CD4-positive, alpha-beta T cell treated with Interleukin-4 for 4 hours (primary cell): ENCODE results near the gene FRMD4B.
"Not testable (repeated sequence)": the region's sequence is repeated elsewhere in the genome, so short reads cannot be mapped to it uniquely, and the experiment has no call there.

Source experiments
- DNase-seq: peaks from one replicate; pipeline ENCODE4 v3.0.0-alpha.2; 2020

Gene FRMD4B

GRCh38 chr3:69277403-69277802 is 108.5 kb downstream of the FRMD4B start:
- DNase-seq = not testable (repeated sequence)

DNA sequence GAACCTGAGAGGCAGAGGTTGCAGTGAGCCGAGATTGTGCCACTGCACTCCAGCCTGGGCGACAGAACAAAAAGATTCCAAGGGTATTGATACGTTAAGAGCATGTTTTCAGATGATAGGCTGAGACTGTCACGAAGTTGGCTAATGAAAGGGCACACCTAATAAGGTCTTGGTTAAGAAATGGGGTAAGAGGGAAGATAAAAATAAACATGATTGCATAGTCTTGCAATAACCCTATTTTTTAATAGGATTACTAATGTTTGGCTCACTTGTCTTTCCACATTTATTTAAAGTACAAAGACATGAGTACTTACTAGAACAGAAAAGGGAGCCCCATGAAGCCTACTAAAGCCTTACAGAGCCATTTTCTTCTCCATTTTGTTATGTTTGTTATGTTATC is 109.0 kb downstream of the FRMD4B start:
- DNase-seq = no peak

DNA sequence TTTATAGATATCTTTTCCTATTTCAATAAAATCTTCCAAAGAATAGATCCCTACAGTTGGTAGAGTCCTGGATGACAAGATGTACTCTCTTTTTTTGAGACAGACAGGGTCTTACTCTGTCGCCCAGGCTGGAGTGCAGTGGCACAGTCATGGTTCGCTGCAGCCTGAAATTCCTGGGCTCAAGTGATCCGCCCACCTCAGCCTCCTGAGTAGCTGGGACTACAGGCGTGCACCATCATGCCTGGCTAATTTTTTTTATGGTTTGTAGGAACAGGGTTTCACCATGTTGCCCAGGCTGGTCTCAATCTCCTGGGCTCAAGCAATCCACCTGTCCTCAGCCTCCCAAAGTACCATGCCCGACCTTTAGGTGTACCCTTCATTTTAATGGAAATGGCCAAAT is 109.7 kb downstream of the FRMD4B start:
- DNase-seq = not testable (repeated sequence)

DNA sequence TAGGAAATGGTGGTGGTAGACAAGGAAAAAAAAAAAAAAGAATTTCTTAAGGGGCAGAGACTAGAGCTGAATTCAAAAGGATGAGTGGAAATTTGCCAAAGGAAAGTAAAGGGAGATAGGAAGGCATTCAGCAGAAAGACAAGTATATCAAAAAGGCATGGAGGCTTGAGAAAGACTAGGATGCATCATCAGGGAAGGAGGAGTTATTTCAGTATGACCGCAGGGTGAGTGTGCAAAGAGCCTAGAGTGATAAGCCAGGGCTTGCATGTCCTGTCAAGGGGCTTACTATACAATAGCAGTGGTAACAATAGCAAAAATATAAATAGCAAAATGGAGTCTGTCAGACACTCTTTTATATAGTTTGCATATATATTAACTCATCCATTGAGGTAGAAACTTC is 112.0 kb downstream of the FRMD4B start:
- DNase-seq = no peak

DNA sequence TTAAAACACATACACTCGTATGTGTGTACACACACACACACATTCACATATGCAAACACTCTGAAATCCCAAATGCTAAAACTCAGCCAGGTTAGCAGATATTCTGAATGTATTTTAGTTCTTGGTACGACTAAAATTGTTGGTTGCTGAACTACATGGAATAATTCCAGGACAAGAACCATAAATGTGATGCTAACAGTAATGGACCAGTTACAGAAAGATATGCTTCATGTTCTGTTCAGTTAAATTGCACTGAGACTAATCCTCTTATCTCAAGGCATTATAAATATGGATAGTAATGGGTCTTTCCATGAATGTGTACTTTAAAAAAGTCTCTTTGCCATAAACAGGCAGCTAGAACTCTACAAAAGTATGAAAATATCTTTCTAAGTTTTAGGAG is 113.3 kb downstream of the FRMD4B start:
- DNase-seq = no peak

- no peak for DNase-seq
Measured at GRCh38 chr3:69271098-69271497, 114.8 kb downstream of the FRMD4B start.

DNA sequence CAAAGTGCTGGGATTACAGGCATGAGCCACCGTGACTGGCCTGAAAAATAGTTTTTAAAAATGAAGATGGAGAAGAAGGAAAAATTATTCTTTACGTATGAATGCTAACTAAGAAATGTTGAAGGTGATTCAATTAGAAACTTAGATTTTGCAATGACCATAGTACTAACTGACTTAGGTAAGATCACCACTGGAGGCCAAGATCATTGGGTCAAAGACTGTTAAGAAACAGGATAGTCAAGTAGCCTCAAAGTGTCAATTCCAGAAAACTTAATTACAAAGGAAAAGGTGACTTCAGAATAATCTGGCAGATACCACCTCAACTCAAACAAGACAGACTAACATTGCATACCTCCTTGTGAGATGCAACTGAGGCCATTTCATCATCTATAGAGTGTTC is 119.3 kb downstream of the FRMD4B start:
- DNase-seq = no peak

DNA sequence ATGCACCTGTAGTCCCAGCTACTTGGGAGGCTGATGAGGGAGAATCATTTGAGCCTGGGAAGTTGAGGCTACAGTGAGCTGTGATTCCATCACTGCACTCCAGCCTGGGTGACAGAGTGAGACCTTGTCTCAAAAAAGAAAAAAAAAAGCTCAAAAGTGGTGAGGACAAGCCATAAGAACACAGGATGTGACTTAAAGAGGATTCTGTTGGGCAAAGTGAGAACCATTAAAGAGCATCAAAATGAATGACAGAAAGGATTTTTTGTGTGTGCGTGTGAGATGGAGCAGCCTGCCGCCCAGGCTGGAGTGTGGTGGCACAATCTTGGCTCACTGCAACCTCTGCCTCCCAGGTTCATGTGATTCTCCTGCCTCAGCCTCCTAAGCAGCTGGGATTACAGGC is 119.8 kb downstream of the FRMD4B start:
- not testable (repeated sequence) for DNase-seq

GRCh38 chr3:69260843-69261405 is 125.0 kb downstream of the FRMD4B start:
- DNase-seq = not testable (repeated sequence)

- no peak for DNase-seq
Measured at GRCh38 chr3:69260216-69260787, 125.6 kb downstream of the FRMD4B start.

DNA sequence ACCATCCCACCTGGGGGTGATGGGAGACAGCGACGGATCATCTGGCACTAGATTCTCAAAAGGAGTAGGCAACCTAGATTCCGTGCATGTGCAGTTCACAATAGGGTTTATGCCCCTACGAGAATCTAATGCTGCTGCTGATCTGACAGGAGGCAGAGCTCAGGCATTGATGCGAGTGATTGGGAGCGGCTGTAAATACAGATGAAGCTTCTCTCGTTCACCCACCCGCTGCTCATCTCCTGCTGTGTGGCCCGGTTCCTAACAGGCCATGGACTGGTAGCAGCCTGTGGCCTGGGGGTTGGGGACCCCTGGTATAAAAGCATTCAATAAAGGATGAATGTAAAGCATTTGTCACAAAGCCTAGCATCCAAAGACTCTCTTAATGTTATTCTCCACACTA is 126.8 kb downstream of the FRMD4B start:
- DNase-seq = no peak

DNA sequence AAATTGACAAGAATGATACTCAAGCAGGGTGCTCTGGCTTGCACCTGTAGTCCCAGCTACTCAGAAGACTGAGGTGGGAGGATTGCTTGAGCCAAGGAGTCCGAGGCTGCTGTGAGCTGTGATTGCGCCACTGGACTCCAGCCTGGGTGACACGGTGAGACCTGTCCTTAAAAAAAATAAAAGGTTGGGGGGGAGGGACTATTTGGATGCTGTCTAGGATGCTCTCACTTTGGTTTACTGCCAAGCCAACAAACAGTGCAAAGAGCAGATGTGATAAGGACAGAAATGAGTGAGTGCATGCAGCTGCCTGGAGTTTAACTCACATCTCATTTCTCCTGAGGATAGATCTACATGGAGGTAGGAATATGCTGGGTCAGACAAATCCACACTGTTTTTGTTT is 130.0 kb downstream of the FRMD4B start:
- no peak for DNase-seq

- DNase-seq = no peak
Measured at GRCh38 chr3:69254351-69254750, 131.5 kb downstream of the FRMD4B start.

- DNase-seq = no peak
Measured at GRCh38 chr3:69252631-69253030, 133.3 kb downstream of the FRMD4B start.

DNA sequence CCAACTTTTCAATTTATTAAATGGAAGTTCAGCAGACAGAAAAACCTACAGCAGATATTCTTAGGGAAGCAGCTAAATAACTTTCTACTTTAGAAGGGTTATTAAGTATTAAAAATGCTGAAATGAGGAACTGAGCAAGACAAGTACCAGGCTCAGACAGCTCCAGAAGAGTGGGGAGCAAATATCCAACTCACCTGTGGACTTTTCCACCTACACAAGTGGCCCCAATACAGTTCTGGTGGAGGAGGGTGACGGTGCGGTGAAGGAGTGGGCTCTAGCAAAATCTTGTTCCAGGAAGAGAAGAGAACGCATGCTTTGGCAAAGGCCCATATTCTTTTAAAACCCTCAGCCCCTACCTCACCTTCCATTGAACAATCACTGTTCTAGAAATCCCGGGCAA is 133.7 kb downstream of the FRMD4B start:
- DNase-seq = no peak

DNA sequence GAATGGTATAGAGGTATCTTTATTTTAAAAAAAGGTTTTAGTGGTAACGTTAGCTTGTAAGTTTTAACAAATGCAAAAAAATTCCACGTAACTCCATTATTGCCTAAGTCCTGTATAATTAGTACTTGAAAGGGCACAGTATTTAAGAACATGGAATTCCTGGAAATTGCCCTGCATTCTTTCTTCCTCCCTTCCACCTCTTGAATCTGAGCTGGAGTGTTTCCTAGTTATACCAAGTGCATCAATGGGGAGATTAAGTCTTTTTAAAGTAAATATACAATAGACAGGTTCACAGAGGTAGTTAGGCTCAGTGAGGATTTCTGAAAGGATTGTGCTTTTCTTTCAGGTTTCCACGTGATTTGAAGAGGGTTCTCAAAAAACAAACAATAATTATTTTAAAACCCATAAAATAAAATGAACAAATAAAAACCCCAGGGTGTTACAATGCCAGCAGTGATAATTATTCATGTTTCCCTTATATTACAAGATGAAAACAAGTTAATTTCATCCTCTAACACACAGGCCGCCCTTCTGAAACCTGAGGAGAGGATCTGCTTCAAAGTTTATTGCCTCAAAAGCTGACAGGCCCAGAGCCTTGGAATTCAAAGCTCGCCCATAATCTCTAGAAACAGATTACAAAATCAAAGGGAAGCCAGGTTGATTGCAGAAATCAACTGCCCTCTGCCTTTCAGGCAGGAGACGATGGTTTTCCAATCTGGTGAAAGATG is 134.6 kb downstream of the FRMD4B start:
- DNase-seq = no peak

DNA sequence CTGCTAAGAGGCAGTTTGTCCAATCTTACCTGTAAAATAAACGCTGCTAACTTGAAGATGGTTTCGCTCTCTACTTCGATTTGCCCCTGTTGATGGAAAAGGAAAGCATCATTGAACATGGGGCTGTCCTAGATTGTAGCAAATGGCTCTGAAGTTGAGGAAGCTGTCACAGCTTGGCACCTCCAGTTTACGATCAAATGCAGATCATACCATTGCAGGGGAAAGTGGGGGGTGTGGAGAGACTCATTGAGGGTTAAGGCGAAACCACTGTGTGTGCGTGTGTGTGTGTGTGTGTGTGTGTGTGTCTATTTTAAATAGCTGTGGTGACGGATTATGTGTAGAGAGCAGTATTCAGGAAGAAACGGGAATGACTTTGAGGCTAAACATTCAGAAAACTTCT is 135.9 kb downstream of the FRMD4B start:
- DNase-seq = peak; percentile 52

DNA sequence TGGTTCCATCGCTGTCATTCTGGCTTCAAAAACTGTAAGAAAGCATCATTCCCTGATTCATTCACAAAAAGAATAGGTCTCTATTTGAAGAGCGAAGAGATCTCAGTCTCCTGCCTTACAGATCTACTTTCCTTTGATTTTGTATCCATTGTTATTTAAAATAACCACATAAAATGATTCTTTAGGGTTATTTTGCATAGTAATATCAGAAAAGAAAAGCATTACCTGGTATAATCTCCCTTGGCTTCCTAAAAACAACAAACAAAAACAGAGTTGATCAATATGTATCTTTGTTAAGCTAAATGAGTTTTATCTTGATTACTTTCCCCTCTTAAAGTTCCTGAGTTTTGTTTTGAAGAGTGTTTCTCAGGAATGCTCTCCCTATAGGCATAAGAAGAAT is 136.9 kb downstream of the FRMD4B start:
- no peak for DNase-seq

GRCh38 chr3:69248436-69248835 is 137.5 kb downstream of the FRMD4B start:
- no peak for DNase-seq

- DNase-seq = no peak
Measured at GRCh38 chr3:69246612-69247011, 139.3 kb downstream of the FRMD4B start.

DNA sequence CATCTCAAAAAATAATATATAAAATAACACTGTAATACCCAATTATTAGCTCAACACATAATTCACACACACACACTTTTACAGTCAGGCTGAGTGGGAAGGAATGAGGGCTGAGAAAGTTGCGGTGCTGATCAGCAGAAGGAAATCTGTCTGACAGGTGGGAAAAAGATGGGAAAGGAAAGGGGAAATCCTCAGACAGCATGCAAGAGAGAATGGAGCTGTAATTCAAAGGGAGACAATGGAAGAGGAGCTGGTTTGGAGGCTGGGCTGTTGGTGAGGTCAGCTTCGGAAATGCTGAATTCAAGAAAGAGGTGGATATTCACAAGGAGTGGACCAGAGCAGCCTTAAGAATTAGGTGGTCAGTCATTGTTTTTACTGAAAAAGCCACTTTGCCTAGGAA is 141.8 kb downstream of the FRMD4B start:
- DNase-seq = no peak

DNA sequence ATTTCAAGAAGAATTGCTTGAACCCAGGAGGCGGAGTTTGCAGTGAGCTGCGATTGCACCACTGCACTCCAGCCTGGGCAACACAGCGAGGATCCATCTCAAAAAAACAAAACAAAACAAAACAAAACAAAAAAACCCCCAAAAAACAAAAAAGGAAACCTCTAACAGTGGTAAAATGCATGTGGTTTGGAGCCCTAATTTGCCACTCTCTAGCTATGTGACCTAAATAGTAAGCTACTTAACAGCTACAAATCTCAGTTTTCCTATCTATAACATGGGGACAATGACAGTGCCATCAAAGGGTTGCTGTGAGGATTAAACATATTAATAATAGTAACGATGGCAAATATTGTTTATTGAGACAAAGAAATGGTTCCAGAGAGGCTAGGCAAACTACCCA is 144.1 kb downstream of the FRMD4B start:
- DNase-seq = no peak

DNA sequence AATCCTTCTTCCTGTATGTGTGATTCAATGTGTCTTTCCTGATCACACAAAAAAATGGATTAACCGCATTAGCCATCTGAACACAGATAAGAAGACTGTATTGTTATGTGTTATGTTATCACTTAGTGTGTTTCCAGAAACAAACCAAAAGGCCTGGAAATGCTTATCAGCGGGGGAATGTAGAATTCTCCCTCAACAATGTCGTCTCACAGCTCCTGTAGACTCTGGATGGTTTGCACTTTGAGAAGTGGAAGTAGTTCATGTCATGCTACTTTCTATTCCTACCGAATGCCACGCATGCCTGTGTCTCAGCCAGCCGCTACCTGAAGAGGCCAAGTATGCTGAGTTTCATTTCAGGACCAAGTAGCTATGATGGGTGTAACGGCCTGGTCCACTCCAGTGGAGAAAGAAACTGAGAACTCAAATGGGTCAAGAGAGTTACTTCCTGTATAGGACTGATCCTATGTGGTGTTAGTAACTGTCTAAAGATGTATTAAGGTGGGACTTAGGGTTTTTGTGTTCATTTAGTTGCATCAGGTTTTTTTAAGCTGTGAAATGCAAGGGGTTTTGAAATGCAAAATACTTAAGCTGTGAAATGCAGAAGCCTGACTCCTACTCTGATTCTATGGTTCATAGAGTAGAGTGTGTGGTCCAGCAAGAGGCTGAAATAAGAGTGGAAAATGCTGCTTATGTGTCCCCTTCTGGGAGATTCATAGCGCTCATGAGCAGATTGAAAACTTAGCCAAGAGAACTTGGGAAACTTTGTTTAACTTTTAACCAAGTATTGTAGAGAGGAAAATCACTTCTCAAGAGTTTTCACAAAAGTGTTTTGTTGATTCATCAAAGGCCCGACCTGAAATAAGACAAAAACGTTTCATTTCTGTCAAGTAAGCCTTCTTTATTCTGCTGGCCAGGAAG is 145.0 kb downstream of the FRMD4B start:
- DNase-seq = no peak

- no peak for DNase-seq
Measured at GRCh38 chr3:69239063-69239462, 146.8 kb downstream of the FRMD4B start.
